Measurements from ENCODE around the gene RBKS. TPM values are rescaled to one million over a fixed set of nuclear protein-coding genes. Genes with fewer than 3 reads are reported as not detected.

RBKS gene
- total RNA-seq, 1 experiment from 2014 or later = 2.4 TPM

DNA sequence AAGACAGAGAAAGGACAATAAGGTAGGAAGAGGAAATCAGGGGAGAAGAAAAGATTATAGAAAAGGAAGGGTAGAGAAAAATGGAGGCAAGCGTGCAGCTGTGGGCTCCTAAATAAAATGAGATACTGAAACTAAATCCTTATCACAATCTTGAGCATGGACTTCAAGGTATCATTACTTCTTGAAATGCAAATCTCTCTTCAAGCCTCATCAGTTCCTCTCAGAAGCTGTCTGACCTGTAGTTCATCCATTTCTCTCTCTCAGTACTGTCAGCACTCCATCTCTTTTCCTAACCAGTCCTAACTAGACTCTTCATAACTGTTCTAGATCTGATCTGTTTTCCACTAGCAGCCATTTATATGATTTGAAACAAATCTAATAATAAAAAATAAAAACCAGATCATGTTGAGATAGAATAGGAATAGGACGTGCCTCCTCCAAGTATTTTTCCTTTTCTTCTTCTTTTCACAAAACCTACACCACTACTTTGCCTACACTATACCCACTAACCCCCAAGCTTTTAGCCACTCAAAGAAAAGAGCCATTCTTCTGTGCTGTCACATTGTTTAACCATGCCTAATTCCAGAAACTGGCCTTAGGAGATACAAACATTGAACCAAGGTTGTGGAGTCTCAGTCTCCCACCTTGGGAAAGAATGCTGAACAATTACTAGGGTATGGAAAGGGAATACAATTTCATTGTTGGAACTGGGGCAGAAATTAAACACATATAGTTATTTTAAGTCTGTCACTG is 21.4 kb upstream of the RBKS start:
- in situ Hi-C loops (cut with HindIII; ENCODE audit: low pct_unique_long_range_greater_than_20kb, low sequenced_read_pairs) = no loop called here

DNA sequence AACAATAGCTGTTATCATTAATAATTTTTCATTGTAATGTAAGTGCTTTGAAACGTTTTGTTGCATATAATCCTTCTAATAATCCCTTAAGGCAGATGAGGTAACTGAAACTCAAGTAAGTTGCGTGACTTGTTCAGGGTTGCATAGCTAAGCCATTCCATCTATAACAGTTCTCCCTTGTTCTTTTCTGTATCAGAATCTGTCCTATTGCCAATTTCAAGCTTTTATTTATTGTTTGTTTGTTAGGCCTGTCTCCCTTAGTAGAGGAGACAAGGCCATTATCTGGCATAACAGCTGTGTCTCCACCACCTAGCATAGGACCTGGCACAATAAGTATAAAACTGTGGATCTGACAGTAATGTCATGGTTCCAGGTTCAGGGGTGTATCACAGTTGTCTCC is 19.7 kb upstream of the RBKS start:
- in situ Hi-C loops (cut with HindIII; ENCODE audit: low pct_unique_long_range_greater_than_20kb, low sequenced_read_pairs) = no loop called here
- DNase-seq (ENCODE audit: low read depth, low spot score) = peak; percentile 85

More for the DNA sequence above, 21.4 kb upstream of the RBKS start:
- DNase-seq (ENCODE audit: low read depth, low spot score) = peak; percentile 80

DNA sequence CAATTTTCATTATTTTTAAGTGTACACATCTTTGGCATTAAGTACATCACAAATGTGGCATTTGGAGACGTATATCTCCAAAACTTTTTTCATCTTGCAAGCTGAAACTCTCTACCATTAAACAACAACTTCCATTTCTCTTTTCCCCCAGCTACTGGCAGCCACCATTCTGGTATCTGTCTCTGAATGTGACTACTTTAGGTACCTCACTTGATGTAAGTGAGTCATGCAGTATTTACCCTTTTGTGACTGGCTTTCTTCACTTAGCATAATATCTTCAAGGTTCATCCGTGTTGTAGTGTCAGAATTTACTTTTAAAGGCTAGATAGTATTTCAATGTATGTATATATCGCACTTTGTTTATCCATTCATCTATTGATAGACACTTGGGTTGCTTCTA is 17.4 kb upstream of the RBKS start:
- no peak for DNase-seq (ENCODE audit: low read depth, low spot score)
- in situ Hi-C loops (cut with HindIII; ENCODE audit: low pct_unique_long_range_greater_than_20kb, low sequenced_read_pairs) = no loop called here

DNA sequence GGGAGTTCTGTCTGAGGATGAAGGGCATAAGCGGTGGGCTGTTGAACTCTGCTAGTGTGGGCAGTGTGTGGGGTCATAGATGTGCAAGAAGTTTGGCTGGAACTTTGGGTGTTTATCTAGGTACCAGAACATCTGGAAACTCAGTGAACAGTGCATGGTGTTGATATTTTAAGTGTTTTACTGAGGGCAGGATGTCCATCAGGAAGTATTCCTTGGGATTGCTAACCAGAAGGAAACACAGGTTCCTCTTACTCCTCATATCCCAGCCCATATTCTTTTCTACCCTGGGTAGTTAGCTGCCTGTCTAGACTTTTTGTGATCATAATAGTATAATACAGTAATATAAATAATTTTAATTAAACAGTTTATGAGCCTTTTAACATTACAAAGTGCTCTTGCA is 15.9 kb upstream of the RBKS start:
- in situ Hi-C loops (cut with HindIII; ENCODE audit: low pct_unique_long_range_greater_than_20kb, low sequenced_read_pairs) = no loop called here
- DNase-seq (ENCODE audit: low read depth, low spot score) = no peak

DNA sequence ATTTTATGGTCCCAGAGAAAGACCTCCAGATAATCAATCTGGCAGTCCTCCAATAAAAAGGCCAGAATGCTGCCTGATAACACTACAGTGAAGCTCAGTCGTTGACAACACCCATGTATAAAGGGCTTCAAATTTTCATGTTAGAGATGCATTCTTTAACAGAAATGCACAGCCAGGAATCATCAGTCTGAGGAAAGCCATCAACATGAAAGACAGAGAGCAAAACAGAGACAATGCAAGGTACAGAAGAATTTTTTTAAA is 14.1 kb upstream of the RBKS start:
- in situ Hi-C loops (cut with HindIII; ENCODE audit: low pct_unique_long_range_greater_than_20kb, low sequenced_read_pairs) = no loop called here

DNA sequence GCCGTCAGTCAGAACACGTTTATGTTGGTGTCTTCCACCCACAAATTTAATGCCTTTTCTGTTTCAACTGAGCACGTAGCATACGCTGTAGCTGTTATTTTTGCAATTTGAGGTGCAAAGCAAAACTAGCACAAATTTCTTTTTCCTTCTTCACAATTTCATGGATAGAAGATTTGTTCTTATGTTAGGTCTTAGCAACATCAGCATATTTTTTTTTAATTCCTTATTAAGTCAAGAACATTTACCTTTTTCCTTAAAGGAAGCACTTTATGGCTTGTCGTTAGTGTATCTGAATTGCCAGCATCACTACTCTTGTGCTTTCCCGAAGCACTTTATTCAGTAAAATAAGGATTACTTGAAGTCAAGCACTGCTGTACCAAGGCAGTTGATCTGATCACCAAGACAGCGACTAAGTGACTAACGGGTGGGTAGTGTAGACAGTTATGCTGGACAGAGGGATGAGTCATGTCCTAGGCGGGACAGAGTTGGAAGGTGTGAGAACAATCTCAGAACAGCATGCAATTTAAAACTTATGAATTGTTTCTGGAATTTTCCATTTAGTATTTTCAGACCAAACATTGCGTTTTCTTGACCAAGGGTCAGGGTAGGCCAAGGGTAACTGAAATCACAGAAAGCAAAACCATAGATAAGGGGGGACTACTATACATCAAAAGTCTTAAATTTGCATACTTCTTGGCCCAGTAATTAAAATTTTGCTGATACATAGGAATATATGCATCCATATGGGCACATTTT is 13.6 kb upstream of the RBKS start:
- no peak for DNase-seq (ENCODE audit: low read depth, low spot score)
- in situ Hi-C loops (cut with HindIII; ENCODE audit: low pct_unique_long_range_greater_than_20kb, low sequenced_read_pairs) = no loop called here

More for the DNA sequence above, 14.1 kb upstream of the RBKS start:
- DNase-seq (ENCODE audit: low read depth, low spot score) = no peak

DNA sequence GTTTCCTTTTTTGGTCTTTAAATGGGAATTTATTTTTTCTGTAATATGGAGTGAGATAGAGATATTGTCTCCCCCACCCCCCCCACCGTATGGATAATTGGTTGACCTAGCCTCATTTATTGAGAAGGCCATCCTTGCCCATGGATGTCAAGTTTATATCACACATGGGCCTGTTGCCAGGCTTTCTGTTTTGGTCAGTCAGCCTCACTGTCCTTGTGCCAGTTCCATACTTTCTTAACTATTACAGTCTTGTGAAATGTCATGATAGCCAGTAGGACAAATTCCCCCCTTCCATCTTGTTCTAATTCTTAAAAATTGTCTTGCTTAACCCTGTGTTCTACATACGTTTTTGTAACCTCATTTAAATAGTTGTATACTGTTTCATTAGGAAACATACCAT is 12.8 kb upstream of the RBKS start:
- in situ Hi-C loops (cut with HindIII; ENCODE audit: low pct_unique_long_range_greater_than_20kb, low sequenced_read_pairs) = no loop called here
- DNase-seq (ENCODE audit: low read depth, low spot score) = no peak

DNA sequence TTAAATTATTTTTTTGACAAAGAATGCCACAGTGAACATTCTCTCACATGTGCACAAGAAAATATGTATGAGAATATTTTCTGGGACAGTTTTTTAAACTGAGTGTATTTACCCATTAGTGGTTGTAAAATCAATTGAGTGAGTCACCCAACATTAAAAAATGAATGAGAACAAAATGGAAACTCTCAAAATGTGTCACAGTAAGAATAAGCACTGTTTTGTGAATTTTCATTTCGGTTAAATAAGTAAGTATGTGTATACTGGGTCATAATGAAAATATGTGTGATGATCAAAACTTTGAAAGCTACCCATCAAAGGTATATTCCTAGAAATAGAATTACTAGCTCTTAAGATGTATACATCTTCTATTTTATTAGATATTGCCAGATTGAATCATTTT is 11.9 kb upstream of the RBKS start:
- in situ Hi-C loops (cut with HindIII; ENCODE audit: low pct_unique_long_range_greater_than_20kb, low sequenced_read_pairs) = no loop called here
- no peak for DNase-seq (ENCODE audit: low read depth, low spot score)

DNA sequence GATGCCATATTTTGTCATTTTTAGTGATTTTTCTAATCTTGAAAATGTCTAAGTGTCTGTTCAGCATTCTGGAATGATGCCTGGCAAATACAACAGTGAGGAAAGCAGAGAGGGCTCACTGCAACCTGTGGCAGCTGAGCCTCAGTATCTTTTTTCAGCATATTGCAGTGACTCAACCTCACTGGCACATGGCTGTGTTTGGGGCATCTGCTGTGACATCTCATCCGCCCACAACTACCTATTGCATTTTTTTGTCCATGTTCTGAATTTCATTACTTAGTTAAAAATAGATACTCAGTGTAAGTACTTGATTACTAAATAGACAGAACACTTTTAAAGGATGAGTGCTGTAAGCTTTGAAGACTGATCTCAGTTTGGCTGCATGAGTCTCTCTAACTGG is 11.0 kb upstream of the RBKS start:
- DNase-seq (ENCODE audit: low read depth, low spot score) = no peak
- in situ Hi-C loops (cut with HindIII; ENCODE audit: low pct_unique_long_range_greater_than_20kb, low sequenced_read_pairs) = no loop called here

DNA sequence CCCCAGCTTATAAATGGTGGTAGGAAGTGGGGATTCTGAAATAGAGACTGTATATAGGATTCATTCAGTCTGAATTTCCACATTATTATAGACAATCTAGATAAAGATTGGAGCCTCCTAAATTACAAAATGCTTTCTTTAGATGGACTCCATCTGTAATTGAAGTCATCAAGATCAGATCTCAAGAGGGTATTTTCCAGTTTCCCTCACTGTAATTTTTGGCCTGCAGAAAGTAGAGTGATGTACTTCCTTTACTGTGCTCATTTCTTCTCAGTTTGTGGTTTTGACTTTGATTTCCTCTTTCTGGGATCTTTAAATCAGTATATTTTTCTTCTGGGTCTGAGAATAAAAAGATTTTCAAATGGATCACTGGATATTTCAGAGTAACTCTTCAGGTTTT is 7.5 kb upstream of the RBKS start:
- no peak for DNase-seq (ENCODE audit: low read depth, low spot score)
- in situ Hi-C loops (cut with HindIII; ENCODE audit: low pct_unique_long_range_greater_than_20kb, low sequenced_read_pairs) = no loop called here

DNA sequence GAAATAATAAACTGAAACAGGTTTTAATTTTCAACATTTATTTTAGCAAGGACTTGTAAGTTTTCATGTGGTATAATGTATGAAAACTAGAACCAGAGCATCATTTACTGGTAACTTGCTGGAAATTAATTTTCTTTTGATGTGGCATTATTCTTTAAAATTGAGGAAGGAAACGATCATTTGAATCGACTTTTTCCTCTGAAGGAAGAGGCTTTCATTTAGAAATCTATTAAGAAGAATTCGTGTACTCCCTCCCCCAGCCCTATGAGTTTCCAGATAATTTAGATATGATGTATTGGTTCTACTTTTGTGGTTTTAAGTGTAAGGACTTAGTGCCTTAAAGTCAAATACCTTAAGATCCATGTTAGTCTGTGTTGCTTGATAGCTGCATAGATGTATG is 2.8 kb upstream of the RBKS start:
- in situ Hi-C loops (cut with HindIII; ENCODE audit: low pct_unique_long_range_greater_than_20kb, low sequenced_read_pairs) = no loop called here
- DNase-seq (ENCODE audit: low read depth, low spot score) = no peak

DNA sequence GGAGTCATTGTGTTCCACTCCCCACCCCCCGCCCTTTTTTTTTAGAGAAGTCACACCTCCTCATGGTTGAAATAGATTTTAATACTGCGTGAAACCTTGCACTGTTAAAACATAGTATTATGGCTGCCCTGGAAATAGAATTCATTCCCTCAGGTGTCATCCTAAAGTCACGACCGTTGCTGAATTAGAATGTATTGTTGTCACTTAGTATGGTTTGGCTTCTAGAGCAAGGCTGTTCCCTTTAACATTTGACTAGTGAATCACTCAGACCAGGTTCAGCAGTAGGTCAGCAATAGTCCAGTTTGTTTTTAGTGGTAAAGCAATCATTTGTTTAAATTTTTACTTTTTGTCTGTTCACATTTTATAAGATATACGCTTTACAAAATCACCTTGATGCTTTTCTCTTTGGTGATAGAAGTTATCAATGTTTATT is 1.5 kb upstream of the RBKS start:
- DNase-seq (ENCODE audit: low read depth, low spot score) = no peak
- in situ Hi-C loops (cut with HindIII; ENCODE audit: low pct_unique_long_range_greater_than_20kb, low sequenced_read_pairs) = no loop called here

DNA sequence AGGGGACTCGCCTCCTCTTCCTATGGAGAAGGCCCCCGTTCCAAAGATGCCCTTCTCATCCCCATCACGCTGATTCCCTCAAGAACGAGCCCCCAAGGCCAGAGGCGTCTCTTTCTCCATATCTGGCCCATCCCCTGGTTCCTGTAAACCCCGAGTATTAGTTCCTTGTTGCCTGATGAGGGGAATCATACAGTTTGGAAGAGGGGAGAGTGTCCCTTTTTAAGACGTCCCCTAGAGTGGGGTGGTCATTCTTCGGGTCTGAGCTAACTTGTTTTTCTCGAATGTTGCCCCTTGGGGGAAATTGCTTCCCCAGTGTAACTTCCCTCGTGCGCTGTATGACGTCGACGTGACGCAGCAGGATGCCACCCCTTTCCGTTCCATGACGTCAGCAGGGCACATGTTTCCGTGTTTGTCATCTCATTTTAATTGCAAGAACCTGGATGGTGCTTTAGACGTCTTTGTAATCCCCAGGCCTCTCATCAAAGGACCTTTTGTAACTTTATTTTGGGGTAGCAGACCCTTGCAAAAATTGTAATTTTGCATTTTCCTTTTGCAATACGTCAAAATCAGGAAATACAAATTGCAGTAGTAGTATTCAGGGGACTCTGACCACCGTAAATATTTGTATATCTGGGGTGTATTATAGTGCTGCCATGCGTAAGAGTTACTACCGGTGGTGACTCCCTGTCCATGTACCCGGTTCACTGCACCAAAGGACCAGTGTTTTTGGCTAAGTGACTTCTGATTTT is 911 bp upstream of the RBKS start:
- in situ Hi-C loops (cut with HindIII; ENCODE audit: low pct_unique_long_range_greater_than_20kb, low sequenced_read_pairs) = no loop called here
- DNase-seq (ENCODE audit: low read depth, low spot score) = peak; percentile 88

DNA sequence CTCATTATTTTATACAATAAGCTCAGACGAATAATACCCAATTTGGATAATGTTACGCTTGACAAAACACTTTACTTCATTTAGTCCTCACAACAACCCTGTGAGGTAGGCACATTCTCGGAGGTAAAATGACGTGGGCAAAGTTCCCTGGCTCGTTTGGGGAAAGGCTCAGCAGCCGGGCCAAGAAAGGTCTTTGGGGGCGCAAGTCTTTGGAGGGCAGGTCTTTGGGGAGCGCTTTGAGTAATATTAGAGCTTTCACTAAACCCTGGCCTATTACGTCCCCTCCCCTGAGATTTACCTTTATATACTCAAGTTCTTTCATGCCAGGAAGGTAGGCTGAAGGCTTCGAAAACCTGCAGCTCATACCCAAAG is 427 bp downstream of the RBKS start:
- in situ Hi-C loops (cut with HindIII; ENCODE audit: low pct_unique_long_range_greater_than_20kb, low sequenced_read_pairs) = no loop called here
- DNase-seq (ENCODE audit: low read depth, low spot score) = no peak

DNA sequence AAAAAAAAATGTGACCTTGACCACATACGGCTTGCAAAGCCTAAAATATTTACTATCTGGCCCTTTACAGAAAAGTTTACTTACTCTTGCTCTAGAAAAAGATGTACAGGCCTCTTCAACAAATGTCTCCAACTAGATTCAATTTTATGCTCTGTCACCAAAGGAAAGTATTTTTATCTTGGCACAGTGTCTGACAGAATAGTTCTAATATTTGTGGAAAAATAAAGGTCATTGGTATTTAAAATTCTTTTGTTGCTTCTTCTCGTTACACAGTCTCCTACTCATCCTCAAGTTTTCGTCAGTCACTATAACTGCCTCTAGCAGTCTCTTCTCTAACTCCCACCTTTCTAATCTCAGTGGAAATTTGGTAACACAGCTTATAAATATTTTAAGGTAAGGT is 1.4 kb downstream of the RBKS start:
- in situ Hi-C loops (cut with HindIII; ENCODE audit: low pct_unique_long_range_greater_than_20kb, low sequenced_read_pairs) = no loop called here

DNA sequence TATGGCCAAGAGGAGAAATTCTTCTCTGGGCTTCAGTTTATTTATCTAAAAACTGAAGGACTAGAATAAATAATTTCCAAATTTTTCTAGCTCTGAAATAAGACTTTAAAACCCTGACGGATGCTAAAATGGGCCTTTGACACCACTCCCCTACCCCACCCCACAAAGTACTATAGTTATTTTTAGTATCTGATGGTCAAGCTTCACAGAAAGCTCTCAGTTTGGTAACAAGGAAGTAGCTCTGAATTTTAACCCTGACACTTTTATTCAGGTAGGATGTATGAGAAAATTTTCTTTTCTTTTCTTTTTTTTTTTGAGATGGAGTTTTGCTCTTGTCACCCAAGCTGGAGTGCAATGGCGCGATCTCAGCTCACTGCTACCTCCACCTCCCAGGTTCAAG is 2.4 kb downstream of the RBKS start:
- no peak for DNase-seq (ENCODE audit: low read depth, low spot score)
- in situ Hi-C loops (cut with HindIII; ENCODE audit: low pct_unique_long_range_greater_than_20kb, low sequenced_read_pairs) = no loop called here

More for the DNA sequence above, 1.4 kb downstream of the RBKS start:
- DNase-seq (ENCODE audit: low read depth, low spot score) = no peak

DNA sequence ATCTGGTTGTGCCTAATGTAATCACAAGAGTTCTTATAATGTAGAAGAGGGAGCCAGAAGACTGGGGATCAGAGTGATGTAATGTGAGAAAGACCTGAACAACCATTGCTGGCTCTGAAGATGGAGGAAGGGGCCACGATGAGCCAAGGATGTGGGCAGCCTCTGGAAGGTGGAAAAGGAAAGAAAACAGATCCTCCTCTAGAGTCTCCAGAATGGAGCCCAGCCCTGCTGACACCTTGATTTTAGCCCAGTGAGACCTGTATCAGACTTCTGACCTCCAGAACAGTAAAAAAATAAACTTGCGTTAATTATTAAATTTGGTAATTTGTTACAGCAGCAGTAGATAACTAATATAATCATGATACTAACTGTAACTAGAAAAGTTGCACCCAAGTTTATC is 3.1 kb downstream of the RBKS start:
- in situ Hi-C loops (cut with HindIII; ENCODE audit: low pct_unique_long_range_greater_than_20kb, low sequenced_read_pairs) = no loop called here

DNA sequence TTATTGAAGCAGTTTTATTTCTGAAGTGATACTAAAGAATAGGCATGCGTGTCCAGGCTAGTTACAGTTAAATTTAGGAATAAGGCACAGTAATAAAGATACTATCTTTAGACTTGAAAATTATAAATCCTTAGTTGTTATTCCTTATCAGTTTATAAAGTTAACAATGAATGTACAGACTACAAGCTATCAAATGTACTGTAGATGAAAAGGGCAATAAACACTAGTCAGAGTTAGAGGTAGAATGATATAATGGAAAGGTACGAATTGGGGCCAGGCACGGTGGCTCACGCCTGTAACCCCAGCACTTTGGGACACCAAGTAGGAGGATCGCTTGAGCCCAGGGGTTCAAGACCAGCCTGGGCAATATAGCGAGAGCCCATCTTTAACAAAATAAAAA is 3.9 kb downstream of the RBKS start:
- in situ Hi-C loops (cut with HindIII; ENCODE audit: low pct_unique_long_range_greater_than_20kb, low sequenced_read_pairs) = no loop called here
- no peak for DNase-seq (ENCODE audit: low read depth, low spot score)

More for the DNA sequence above, 3.1 kb downstream of the RBKS start:
- DNase-seq (ENCODE audit: low read depth, low spot score) = no peak

DNA sequence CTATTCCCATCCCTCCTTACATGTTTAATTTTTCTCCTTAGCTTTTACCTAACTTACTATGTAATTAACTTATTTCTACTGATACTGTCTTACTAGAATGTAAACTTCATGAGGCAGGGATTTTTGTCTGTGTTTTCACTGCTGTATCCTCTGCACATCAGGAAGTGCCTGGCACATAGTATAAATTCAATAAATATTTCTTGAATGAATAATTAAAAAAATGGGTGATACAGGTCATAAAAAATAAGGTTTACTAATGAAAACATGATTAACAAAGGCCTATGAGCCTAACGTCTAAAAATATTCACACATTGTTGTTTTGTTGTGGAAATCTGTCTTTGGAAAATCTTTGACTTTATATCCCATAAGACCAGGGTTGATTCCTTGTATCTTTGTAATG is 4.5 kb downstream of the RBKS start:
- no peak for DNase-seq (ENCODE audit: low read depth, low spot score)
- in situ Hi-C loops (cut with HindIII; ENCODE audit: low pct_unique_long_range_greater_than_20kb, low sequenced_read_pairs) = no loop called here

Data from SK-MEL-5 (cell line).